B cell (primary cell): ENCODE results near the gene PHACTR4. TPM values are rescaled to one million over a fixed set of nuclear protein-coding genes. Genes with fewer than 3 reads are reported as not detected.

Experiments
- ATAC-seq: fragments of 200-7000 bp; cut with Tn5 transposase; one replicate; pipeline ENCODE4 v1.10.0; 2021; ENCODE audit warnings: low read depth, mild to moderate bottlenecking, moderate number of reproducible peaks, moderate library complexity
- CTCF ChIA-PET: fragments of 350-600 bp; sonication (Branson Sonifier 250); formaldehyde crosslinking; loops from one replicate; lab custom pipeline; 2021; ENCODE audit warnings: antibody characterized with exemption, inconsistent platforms; lab: Charles Lee
- POLR2A ChIA-PET: fragments of 350-600 bp; sonication (Branson Sonifier 250); formaldehyde crosslinking; loops from one replicate; lab custom pipeline; 2021; ENCODE audit warnings: antibody characterized with exemption; lab: Charles Lee
- DNase-seq: peaks from one replicate; pipeline ENCODE4 v3.0.0; 2013
- H2AFZ ChIP-seq: 2 replicates; pipeline ENCODE4 v1.6.1; 2012; ENCODE audit warnings: mild to moderate bottlenecking, low read depth, low read length; ENCODE audit not compliant: insufficient read depth, poor library complexity, severe bottlenecking
- H3K27ac ChIP-seq, 2 donors: 1 replicate in 1 of 2; 2 replicates in 1 of 2; pipeline ENCODE4 v1.5.1; 2012 to 2013; ENCODE audit warnings: low read length in 2 of 2, mild to moderate bottlenecking in 2 of 2, moderate library complexity in 1 of 2
- H3K27me3 ChIP-seq, 4 experiments: fragments of 200-600 bp in 1 of 4; sonication (generic) in 1 of 4; replicated peaks in 1 of 4; 1 replicate in 2 of 4; 2 replicates in 2 of 4; pipeline versions ENCODE4 v1.6.1 to v1.7.0; 2013 to 2016; ENCODE audit warnings: low read length in 3 of 4, mild to moderate bottlenecking in 2 of 4, mixed read lengths in 1 of 4, moderate library complexity in 1 of 4; ENCODE audit not compliant: insufficient read depth in 4 of 4, control insufficient read depth in 3 of 4; ENCODE audit errors: control extremely low read depth in 1 of 4
- H3K36me3 ChIP-seq, 2 experiments: replicated peaks in 1 of 2; 1 replicate in 1 of 2; 2 replicates in 1 of 2; pipeline versions ENCODE4 v1.6.1 to v1.7.1; 2013; ENCODE audit warnings: low read length in 1 of 2; ENCODE audit not compliant: insufficient read depth in 2 of 2, control insufficient read depth in 1 of 2; ENCODE audit errors: control extremely low read depth in 1 of 2, extremely low read depth in 1 of 2
- H3K4me1 ChIP-seq, 2 donors: fragments of 200-600 bp in 1 of 2; sonication (generic) in 1 of 2; 1 replicate in 1 of 2; 2 replicates in 1 of 2; pipeline versions ENCODE4 v1.5.1 to v1.6.1; 2013 to 2017; ENCODE audit warnings: low read length in 2 of 2; ENCODE audit not compliant: control insufficient read depth in 2 of 2, insufficient read depth in 2 of 2
- H3K4me2 ChIP-seq: replicated peaks from 2 replicates; pipeline ENCODE3; 2012; ENCODE audit warnings: mild to moderate bottlenecking, low read depth, low read length; ENCODE audit not compliant: poor library complexity, severe bottlenecking
- H3K4me3 ChIP-seq, 5 experiments: fragments of 200-600 bp in 1 of 5; sonication (generic) in 1 of 5; 1 replicate in 3 of 5; 2 replicates in 2 of 5; pipeline versions ENCODE4 v1.5.1 to v1.7.0; 2011 to 2016; ENCODE audit warnings: low read length in 4 of 5, mild to moderate bottlenecking in 4 of 5, low read depth in 2 of 5, control low read depth in 1 of 5, moderate library complexity in 1 of 5; ENCODE audit not compliant: insufficient read depth in 1 of 5; ENCODE audit errors: control extremely low read depth in 1 of 5, extremely low read depth in 1 of 5
- H3K79me2 ChIP-seq: fragments of 200-600 bp; sonication (generic); one replicate; pipeline ENCODE4 v1.6.0; 2016; ENCODE audit warnings: low read length; ENCODE audit not compliant: control insufficient read depth, insufficient read depth
- H3K9ac ChIP-seq: fragments of 200-600 bp; sonication (generic); 2 replicates; pipeline ENCODE4 v1.6.1; 2017; ENCODE audit warnings: mild to moderate bottlenecking, low read length, moderate library complexity
- H3K9me3 ChIP-seq, 3 donors: one replicate each; pipeline versions ENCODE4 v1.6.1 to v1.7.1; 2013; ENCODE audit warnings: low read length in 2 of 3; ENCODE audit not compliant: control insufficient read depth in 2 of 3, insufficient read depth in 1 of 3; ENCODE audit errors: control extremely low read depth in 1 of 3
- H4K20me1 ChIP-seq: 2 replicates; pipeline ENCODE4 v1.6.0; 2012; ENCODE audit warnings: mild to moderate bottlenecking, low read length; ENCODE audit not compliant: insufficient read depth, control insufficient read depth, poor library complexity, severe bottlenecking
- H3K27ac Mint-ChIP-seq: one replicate; pipeline ENCODE4 v1.8.0; 2021; ENCODE audit warnings: mixed read lengths
- H3K27me3 Mint-ChIP-seq: one replicate; pipeline ENCODE4 v1.8.0; 2021; ENCODE audit warnings: mixed read lengths
- H3K4me1 Mint-ChIP-seq: one replicate; pipeline ENCODE4 v1.8.0; 2021; ENCODE audit warnings: mixed read lengths
- H3K4me3 Mint-ChIP-seq: one replicate; pipeline ENCODE4 v1.8.0; 2021; ENCODE audit warnings: mixed read lengths
- H3K9me3 Mint-ChIP-seq: one replicate; pipeline ENCODE4 v1.8.0; 2022; ENCODE audit warnings: mixed read lengths; ENCODE audit not compliant: insufficient read depth
- EZH2 ChIP-seq: IDR thresholded peaks from 2 replicates; pipeline ENCODE4 v1.6.1; 2012; ENCODE audit warnings: borderline replicate concordance, low read depth, mild to moderate bottlenecking, moderate library complexity, low read length; ENCODE audit not compliant: insufficient read depth, poor library complexity, severe bottlenecking
- WGBS: methylation state at CpG from one replicate; pipeline ENCODE4 v1.1.5; 2013; ENCODE audit warnings: missing lambda C conversion rate; ENCODE audit not compliant: insufficient coverage; 5-methylcytosine and 5-hydroxymethylcytosine counted together
- intact Hi-C: fragments of 100-400 bp; cut with micrococcal nuclease; formaldehyde crosslinking; loops from one replicate; pipeline ENCODE4 v1.10.0; 2022
- polyA plus RNA-seq: library from polyadenylated mRNA; depleted of rRNA; stranded (reverse); fragments of >200 nt; gene quantifications from 2 replicates; pipeline ENCODE4 v1.2.3, GENCODE V29; 2012
- total RNA-seq, 2 donors: library from RNA; stranded (reverse); fragments of 120-200 nt in 1 of 2; gene quantifications; 1 replicate in 1 of 2; 2 replicates in 1 of 2; pipeline versions ENCODE4 v1.2.3 to v1.2.4, GENCODE V29; 2013 to 2022
- TF ChIP-seq, protein P1 (sequence below): fragments of 200-600 bp; IDR thresholded peaks from one replicate; pipeline ENCODE4 v1.8.0; 2022; ENCODE audit warnings: antibody characterized with exemption, mild to moderate bottlenecking

Gene PHACTR4
- total and polyA plus RNA-seq, 2 donors (not counting 1 experiment from before 2014, with no cell fraction given) = 9.8 to 41.6 TPM

DNA sequence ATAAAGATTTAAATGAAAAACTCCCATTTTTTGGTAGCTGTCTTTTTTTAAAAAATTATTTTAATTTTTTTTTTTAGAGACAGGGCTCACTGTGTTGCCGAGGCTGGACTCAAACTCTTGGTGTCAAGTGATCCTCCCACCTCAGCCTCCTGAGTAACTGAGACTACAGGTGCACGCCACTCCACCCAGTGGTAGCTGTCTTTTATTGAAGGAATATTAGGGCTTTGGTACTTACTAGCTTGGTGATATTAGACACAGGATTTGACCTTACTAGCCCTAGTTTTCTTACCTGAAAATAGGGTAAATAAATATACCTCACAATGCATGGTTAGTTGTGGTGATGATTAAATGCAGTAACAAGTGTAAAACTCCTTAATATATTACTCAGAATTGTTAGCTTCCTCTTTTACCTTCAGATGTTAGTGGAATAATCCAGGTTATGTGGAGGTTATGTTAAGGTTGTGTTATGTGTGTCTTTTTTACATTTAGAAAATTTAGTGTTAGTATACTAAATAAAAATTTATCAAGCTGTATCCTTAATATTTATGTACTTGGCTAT, 66.8 kb downstream of the PHACTR4 start:
- H3K79me2 ChIP-seq = peaks cover 22% of the 10 kb centered on the region
- no peak overlapping the region for H3K4me2 ChIP-seq
- Mint-ChIP-seq H3K27ac (no peak overlapping the region), H3K4me3 (no peak overlapping the region), H3K27me3 (no peaks in the 10 kb centered on the region), H3K9me3 (no peaks in the 10 kb centered on the region), H3K4me1 (peaks cover 4% of the 10 kb centered on the region)
- peaks cover 15% of the 10 kb centered on the region for H4K20me1 ChIP-seq
- H3K36me3 ChIP-seq = peaks cover 2 to 6% of the 10 kb centered on the region in 2 experiments
- H3K27ac ChIP-seq = no peak overlapping the region
- ChIA-PET POLR2A (interaction anchor here (0.6 kb wide), 1 partner anchor 11 kb away, joined by 3 read pairs; no protein-coding TSS in a partner anchor), CTCF (interaction anchor here (0.6 to 1.5 kb wide), 4 partner anchors 12 to 167 kb away, joined by 3 to 5 read pairs (median 4); no protein-coding TSS in a partner anchor)
- no peak overlapping the region for H2AFZ ChIP-seq
- TF ChIP-seq EZH2 = no peak
- TF ChIP-seq, protein P1, sequence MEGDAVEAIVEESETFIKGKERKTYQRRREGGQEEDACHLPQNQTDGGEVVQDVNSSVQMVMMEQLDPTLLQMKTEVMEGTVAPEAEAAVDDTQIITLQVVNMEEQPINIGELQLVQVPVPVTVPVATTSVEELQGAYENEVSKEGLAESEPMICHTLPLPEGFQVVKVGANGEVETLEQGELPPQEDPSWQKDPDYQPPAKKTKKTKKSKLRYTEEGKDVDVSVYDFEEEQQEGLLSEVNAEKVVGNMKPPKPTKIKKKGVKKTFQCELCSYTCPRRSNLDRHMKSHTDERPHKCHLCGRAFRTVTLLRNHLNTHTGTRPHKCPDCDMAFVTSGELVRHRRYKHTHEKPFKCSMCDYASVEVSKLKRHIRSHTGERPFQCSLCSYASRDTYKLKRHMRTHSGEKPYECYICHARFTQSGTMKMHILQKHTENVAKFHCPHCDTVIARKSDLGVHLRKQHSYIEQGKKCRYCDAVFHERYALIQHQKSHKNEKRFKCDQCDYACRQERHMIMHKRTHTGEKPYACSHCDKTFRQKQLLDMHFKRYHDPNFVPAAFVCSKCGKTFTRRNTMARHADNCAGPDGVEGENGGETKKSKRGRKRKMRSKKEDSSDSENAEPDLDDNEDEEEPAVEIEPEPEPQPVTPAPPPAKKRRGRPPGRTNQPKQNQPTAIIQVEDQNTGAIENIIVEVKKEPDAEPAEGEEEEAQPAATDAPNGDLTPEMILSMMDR = no peak
- H3K27me3 ChIP-seq = no peaks in the 10 kb centered on the region
- intact Hi-C loops = no loop called here
- no peaks in the 10 kb centered on the region for H3K4me1 ChIP-seq
- DNase-seq (no peak), ATAC-seq (no peak)
- no peak overlapping the region for H3K4me3 ChIP-seq
- no CpG with 5 or more reads among the region's 2 CpGs for WGBS
- H3K9me3 ChIP-seq = no peaks in the 10 kb centered on the region
- no peak overlapping the region for H3K9ac ChIP-seq

DNA sequence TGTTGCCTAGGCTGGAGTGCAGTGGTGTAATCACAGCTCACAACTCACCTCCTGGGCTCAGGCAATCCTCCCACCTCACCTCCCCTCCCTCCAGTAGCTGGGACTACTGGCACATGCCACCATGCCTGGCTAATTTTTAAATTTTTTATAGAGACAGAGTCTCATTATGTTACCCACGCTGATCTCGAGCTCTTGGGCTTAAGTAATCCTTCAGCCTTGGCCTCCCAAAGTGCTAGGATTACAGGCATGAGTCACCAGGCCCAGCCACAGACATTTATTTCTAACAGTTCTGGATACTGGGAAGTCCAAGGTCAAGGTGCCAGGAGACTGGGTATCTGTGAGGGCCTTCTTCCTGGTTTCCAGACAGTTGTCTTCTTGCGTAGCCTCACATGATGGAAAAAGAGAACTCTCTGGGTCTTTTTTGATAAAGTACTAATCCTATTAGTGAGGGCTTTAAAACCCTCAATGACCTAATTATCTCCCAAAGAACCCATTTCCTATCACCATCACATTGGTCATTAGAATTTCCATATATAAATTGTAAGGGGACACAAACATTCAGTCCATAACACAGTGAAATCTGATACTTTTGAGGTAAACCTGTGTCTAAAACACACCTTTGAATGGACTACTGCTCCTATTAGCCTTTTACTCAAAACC, 67.9 kb downstream of the PHACTR4 start:
- ChIA-PET CTCF (interaction anchor here (0.6 kb wide), 1 partner anchor 29 kb away, joined by 3 read pairs; no protein-coding TSS in a partner anchor), POLR2A (no interaction called here)
- Histone ChIP-seq H3K4me3 (no peak overlapping the region), H3K9ac (no peak overlapping the region), H3K27ac (no peak overlapping the region), H3K9me3 (no peaks in the 10 kb centered on the region), H3K4me1 (no peaks in the 10 kb centered on the region), H2AFZ (no peak overlapping the region), H3K27me3 (no peaks in the 10 kb centered on the region), H3K4me2 (no peak overlapping the region), H3K79me2 (peaks cover 22% of the 10 kb centered on the region), H3K36me3 (peaks cover 2 to 6% of the 10 kb centered on the region in 2 experiments), H4K20me1 (peaks cover 14% of the 10 kb centered on the region)
- no peak for TF ChIP-seq EZH2
- TF ChIP-seq, protein P1 = no peak
- intact Hi-C loops = no loop called here
- 100% methylated on average over 2 of the region's 3 CpGs for WGBS
- DNase-seq = no peak
- no peak overlapping the region for H3K4me3 Mint-ChIP-seq
- ATAC-seq = no peak
- no peak overlapping the region for H3K27ac Mint-ChIP-seq
- H3K27me3 Mint-ChIP-seq = no peaks in the 10 kb centered on the region
- no peaks in the 10 kb centered on the region for H3K9me3 Mint-ChIP-seq
- H3K4me1 Mint-ChIP-seq = peaks cover 4% of the 10 kb centered on the region
